HG02588 (cell line): ENCODE data around the gene CRCP.
"Not testable (repeated sequence)": the region's sequence is repeated elsewhere in the genome, so short reads cannot be mapped to it uniquely, and the experiment has no call there.

Experiments used
- ATAC-seq: cut with Tn5 transposase; IDR thresholded peaks from one replicate; pipeline ENCODE4 v1.9.1; 2021; ENCODE audit warnings: mild to moderate bottlenecking, moderate library complexity; ENCODE audit not compliant: unreplicated experiment

Gene CRCP

DNA sequence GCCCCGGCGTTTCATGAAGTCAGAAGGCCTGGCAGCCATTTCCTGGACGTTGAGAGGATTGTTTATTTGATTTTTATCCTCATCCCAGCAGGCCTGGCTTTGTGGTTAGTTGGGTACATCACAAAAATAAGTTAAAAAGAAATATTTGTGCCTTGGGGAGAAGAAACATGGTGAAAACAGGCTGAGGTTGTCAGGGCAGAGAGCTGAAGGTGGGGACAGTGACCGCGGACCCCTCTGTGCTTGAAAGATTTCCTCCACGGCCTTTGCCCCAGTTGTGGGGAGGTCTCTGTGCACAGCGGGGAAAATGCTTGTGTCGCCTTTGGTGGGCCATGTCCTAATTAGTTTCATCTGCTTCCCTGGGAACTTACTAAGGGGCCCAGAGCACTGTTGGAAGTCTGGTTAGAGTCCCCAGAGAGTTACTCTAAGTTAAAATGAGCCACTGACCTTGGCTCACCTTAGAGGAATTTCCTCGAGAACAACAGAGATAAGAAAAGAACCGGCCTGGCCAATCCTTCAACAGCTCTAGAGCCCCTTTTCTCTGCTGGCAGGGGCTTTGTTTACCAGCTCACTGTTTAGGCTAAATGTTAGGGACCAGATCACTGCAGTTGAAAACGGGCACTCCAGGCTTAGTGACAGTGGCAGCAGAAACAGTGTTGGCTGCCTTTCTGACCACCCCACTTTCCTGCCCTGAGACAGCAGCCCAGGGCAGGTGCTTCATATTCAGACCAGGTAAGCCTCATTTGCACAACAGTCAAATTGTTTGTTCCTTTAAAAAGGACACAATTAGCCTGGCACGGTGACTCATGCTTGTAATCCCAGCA, 37.9 kb downstream of the CRCP start:
- no peak for ATAC-seq

DNA sequence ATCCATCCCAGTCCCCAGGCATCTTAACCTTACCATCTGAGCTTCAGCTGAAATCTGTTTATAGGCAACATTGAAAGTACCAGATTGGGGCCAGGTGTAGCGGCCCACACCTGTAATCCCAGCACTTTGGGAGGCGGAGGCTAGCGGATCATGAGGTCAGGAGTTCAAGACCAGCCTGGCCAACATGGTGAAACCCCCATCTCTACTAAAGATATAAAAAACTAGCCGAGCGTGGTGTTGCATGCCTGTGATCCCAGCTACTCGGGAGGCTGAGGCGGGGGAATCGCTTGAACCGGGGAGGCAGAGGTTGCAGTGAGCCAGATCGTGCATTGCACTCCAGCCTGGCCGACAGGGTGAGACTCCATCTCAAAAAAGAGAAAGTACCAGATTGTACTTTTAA, 39.0 kb downstream of the CRCP start:
- ATAC-seq = no peak

DNA sequence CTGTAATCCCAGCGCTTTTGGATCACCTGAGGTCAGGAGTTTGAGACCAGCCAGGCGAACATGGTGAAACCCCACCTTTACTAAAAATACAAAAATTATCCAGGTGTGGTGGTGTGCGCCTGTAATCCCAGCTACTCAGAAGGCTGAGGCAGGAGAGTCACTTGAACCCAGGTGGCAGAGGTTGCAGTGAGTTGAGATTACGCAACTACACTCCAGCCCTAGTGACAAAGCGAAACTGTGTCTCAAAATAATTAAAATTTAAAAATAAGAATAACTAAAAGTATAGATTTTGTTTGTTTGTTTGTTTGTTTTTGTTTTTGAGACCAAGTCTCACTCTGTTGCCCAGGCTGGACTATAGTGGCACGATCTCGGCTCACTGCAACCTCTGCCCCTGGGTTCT, 41.4 kb downstream of the CRCP start:
- not testable (repeated sequence) for ATAC-seq

DNA sequence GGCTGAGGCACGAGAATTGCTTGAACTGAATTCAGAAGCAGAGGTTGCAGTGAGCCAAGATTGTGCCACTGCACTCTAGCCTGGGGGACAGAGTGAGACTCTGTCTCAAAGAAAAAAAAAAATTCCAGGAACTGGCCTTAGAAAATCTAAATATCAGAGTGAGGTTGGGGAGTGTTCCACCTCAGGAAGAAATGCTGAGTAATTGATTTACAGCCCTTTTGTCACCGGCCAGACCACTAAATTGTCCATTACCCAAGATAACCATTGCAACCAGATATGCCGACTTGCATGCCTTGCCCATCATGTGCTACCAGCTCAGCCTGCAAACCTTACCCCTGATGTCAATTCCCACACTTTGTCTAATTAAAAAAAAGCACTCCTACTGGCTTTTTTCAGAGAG, 42.4 kb downstream of the CRCP start:
- no peak for ATAC-seq

DNA sequence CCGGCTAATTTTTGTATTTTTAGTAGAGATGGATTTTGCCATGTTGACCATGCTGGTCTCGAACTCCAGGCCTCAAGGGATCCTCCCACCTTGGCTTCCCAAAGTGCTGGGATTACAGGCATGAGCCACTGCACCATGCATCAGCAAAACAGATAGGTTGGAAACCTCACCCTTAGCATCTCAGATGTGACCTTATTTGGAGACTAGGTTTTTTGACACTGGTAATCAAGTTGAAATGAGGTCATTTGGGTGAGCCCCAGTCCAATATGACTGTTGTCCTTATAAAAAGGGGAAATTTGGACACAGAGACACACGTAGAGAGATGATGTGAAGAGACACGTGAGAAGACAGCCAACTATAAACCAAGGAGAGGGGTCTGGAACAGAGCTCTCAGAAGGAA, 48.0 kb downstream of the CRCP start:
- no peak for ATAC-seq

DNA sequence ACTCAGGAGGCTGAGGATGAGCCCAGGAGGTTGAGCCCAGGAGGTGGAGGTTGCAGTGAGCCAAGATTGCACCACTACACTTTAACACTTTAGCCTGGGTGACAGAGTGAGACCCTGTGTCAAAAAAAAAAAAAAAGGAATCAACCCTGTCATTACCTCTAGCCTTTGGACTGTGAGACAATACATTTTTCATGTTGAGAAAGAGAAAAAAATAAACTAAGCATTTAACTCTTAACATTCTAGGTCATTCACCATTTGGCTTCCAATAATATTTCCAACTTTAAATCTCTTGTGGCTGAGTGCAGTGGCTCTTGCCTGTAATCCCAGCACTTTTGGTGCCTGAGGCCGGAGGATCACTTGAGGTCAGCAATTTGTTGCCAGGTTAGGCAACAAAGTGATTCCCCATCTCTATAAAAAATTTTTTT, 48.6 kb downstream of the CRCP start:
- ATAC-seq = no peak

DNA sequence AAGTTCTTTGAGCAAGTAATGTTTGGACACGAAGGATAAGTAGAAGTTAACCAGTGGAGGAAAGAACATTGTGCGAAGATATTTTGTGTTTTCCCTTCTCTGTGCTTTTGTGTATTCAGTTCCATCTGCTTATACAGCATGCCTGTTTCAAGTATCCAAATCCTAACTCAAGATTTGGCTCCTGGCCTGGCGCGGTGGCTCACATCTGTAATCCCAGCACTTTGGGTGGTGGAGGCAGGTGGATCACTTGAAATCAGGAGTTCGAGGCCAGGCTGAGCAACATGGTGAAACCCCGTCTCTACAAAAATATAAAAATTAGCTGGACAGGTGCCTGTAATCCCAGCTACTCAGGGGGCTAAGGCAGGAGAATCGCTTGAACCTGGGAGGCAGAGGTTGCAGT, 49.7 kb downstream of the CRCP start:
- no peak for ATAC-seq

DNA sequence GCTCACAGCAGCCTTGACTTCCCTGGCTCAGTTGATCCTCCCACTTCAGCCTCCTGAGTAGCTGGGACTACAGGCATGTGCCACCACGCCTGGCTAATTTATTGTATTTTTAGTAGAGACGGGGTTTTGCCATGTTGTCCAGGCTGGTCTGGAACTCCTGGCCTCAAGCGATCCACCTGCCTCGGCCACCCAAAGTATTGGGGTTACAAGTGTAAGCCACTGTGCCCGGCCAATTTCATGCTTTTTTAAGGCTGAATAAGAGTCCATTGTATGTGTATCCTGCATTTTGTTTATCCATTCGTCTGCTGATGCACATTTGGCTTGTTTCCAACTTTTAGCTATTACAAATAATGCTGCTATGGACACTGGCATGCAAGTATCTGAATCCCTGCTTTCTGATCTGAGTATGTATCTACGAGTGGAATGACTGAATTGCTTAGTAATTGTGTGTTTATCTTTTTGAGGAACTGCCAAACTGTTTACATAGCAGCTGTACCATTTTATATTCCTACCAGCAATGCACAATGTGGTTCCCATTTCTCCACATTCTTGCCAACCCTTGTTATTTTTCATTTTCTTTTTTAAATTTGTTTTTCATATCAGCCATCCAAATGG, 53.2 kb downstream of the CRCP start:
- ATAC-seq = no peak

DNA sequence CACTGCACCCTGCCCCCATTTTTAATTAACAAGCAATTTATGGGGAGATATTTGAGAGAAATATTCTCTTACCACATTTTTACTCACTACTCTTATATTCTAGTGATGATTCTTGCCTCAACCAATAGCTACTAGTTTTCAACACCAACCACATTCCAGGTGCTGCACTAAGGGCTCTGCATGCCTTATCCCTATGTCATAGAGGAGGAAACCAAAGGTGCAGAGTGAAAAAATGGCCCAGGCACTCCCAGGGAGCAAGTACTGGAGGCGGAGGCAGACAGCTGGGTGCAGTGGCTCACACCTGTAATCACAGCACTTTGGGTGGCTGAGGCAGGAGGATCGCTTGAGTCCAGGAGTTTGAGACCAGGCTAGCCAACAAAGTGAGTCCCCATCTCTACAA, 55.0 kb downstream of the CRCP start:
- no peak for ATAC-seq

DNA sequence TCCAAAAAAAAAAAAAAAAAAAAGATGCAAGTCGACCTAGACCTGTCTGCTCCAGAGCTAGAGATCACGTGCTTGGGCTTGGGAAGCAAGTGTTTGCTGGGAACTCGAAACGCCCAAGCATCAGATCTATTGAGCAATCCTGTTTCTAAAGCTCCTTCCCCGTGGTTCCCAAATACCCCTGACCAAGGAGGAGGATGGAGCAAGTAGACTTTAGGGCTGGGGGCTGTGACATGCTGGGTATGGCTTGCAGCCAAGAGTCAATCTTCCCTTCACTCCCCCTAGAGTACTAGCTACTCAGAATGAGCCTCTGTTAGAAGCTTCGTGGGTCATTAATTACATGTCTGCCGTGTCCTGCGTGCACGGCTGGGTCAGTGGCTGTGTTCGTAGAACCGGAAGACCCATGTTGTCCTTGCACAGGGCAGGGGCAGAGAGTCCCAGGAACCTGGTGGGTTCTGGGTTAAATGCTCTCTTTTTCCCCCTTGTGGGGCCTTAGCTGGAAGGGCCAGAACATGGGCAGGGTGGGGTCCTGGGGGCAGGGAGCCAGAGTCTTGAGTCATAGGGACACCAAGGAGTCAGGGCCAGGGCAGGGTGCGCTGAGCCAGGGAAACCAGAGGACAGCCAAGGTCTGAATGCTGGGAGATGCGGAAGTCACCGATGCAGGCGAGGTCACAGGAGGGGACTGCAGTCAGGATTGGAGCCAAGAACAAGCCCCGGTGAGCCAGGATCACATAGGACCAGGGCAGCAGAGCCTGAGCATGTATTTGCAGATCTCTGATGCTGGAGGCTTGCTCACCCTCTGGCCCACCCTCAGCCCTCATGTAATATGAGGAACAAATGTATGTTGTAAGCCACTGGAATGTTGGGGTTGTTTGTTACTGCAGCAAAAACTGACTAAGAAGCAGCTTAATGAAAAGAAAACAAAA, 55.9 kb downstream of the CRCP start:
- no peak for ATAC-seq

DNA sequence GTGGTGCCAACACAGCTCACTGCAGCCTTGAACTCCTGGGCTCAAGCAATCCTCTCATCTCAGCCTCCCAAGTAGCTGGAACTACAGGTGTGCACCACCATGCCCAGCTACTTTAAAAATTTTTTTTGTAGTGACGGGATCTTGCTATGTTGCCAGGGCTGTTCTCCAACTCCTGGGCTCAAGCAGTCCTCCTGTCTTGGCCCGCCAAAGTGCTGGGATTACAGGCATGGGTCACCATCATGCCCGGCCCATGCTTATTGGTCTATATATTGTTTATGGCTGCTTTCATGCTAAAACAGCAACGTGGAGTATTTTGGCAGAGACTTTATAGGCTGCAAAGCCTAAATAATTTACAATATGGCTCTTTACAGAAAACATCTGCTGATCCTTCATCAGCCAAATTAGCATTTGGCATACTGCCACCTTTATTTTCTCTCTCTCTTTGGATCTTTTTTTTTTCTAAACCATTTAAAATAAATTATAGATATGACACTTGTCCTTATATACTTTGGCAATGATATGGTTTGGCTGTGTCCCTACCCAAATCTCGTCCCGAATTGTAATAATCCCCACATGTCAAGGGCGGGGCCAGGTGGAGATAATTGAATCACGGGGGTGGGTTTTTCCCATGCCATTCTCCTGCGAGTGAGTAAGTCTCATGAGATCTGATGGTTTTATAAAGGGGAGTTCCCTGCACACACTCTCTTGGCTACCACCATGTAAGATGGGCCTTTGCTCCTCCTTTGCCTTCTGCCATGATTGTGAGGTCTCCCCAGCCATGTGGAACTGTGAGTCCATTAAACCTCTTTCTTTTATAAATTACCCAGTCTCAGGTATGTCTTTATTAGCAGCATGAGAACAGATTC, 58.1 kb downstream of the CRCP start:
- ATAC-seq = not testable (repeated sequence)

DNA sequence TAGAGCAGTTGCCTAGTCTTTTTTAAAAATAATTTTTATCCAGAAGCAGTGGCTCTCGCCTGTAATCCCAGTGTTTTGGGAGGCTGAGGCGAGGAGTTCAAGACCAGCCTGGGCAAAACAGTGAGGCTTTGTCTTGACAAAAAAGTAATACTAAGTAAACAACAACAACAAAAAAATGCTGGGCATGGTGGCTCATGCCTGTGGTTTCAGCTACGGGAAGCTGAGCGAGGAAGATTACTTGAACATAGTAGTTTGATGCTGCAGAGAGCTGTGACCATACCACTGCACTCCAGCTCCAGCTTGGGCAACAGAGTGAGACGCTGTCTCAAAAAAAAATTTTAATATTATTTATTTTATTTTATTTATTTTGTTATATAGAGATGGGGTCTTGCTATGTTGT, 59.2 kb downstream of the CRCP start:
- ATAC-seq = no peak

DNA sequence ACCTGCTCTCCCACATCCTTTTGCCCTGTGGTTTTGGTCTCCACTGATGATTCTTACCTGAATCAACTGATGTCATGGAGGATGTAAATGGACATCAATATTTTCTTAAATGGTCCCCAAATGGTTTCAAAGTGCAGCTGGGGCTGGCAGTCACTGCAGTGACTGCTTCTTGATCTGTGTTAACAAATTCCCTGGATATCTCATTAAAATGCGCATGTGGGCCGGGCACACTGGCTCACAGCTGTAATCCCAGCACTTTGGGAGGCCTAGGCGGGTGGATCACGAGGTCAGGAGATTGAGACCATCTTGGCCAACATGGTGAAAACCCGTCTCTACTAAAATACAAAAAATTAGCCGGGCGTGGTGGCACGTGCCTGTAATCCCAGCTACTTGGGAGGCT, 60.4 kb downstream of the CRCP start:
- ATAC-seq = not testable (repeated sequence)

DNA sequence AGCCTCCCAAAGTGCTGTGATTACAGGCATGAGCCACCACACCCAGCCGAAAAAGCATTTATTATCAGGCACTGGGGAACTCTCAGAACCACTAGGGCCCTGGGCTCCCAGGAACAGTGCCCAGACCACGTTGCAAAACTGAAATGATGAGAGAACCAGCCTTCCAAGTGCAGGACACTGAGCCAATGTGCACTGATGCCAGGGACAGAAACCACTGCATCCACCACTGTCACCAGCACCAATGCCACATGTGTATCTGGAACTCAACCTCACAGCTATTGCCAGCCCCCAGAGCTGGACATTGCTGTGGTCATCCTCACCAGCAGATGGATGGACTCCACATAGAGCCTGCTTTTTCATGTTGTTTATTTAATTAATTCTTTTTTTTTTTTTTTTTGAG, 62.3 kb downstream of the CRCP start:
- ATAC-seq = no peak

DNA sequence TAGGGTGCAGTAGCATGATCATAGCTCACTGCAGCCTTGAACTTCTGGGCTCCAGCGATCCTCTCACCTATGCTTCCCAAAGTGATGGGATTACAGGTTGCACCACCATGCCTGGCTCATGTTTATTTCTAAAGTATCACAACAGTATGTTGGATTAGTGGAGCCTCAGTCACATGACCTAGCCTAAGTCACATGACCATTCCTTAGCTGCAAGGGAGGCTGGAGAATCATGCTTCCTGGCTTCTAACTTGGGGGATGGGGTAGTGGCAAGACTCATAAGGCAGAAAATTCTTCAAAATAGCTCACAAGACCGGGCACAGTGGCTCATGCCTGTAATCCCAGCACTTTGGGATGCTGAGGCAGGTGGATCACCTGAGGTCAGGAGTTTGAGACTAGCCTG, 63.6 kb downstream of the CRCP start:
- no peak for ATAC-seq

DNA sequence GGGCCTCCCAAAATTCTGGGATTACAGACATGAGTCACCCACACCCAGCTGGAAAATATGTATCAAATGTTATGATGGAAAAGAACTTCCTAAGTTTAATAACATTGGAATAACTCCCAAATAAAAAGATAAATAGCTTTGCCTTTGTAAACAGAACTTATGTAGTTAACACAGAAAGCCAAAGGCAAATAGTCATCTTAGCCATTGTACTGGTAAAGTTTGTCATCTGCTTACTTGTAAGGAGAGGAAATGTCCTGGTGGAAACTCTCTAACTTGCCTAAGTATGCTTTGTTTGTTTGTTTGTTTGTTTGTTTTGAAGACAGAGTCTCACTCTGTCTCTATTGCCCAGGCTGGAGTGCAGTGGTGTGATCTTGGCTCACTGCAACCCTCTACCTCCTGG, 66.7 kb downstream of the CRCP start:
- ATAC-seq = no peak

DNA sequence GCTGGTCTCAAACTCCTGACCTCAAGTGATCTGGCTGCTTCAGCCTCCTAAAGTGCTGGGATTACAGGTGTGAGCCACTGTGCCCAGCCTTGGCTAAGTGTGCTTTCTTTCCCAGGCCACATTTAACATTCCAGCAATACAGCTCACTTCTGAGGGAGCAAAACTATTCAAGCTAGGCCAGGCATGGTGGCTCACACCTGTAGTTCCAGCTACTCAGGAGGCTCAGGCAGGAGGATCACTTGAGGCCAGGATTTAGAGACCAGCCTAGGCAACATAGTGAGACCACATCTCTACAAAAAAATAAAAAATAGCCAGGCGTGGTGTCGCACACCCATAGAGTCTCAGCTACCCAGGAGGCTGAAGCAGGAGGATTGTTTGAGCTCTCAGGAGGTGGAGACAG, 67.2 kb downstream of the CRCP start:
- no peak for ATAC-seq

DNA sequence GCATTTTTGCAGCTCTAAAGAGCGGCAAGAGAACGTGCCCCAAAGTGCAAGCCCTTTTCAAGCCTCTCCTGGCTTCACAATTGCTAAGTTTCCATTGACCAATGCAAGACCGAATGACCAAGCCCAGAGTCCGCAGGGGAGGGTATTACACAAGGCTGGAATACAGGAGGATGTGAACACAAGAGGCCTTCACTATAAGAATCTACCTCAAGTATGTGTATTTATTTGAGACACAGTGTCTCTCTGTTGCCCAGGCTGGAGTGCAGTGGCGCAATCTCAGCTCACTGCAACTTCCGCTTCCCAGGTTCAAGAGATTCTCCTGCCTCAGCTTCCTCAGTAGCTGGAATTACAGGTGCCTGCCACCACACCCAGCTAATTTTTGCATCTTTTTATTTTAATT, 68.3 kb downstream of the CRCP start:
- no peak for ATAC-seq

DNA sequence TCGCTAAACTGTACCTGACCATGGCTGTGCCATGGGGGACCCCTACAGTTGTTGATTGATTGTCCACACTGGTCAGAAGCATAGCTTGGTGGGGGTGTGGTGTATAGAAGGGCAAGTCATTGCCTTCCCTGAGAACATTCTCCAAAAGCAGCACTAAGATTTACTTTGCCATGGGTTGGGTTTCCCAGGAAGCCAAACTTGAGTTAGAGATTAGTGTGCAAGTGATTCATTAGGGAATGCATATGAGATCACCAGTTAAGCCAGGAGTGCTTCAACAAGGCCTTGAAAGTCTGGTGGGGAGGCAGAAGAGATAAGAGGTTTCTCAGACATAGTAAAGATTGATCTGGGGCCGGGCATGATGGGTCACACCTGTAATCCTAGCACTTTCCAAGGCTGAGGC, 69.1 kb downstream of the CRCP start:
- no peak for ATAC-seq

DNA sequence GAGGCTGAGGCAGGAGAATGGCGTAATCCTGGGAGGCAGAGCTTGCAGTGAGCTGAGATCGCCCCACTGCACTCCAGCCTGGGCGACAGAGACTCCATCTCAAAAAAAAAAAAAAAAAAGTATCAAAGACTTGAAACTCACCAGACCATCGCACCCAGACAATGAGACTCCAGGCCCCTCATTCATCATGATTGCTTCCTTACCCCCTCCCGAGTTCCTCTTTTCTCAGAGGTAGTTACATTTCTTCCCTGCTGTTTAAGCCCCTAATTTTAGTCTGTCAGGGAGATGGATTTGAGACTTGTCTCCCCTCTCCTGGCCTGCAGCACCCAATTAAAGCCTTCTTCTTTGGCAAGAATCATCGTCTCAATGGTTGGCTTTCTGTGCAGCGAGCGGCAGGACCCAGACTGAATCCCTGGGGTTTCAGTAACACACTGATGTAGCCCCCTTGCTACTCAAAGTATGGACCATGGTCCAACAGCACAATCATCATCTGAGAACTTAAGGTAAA, 71.1 kb downstream of the CRCP start:
- ATAC-seq = no peak

DNA sequence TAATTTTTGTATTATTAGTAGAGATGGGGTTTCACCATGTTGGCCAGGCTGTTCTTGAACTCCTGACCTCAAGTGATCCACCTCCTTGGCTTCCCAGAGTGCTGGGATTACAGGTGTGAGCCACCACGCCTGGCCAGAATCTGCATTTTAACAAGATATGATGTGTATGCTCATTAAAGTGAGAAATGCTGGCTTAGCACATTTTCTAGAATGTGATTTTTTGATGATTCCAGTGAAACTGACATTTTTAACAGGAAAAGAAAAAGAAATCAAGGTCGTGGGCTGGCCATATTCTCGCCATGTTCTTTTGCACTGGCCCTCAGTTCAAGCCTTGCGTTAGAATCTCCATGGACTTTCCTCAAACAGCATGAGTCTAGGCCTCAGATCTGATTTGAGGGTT, 72.3 kb downstream of the CRCP start:
- no peak for ATAC-seq
